Esophagus muscularis mucosa (tissue), 4 donors: Measurements from ENCODE around the gene XCL2. TPM values are rescaled to one million over a fixed set of nuclear protein-coding genes. Genes with fewer than 3 reads are reported as not detected.

Source experiments
- DNase-seq: peaks from one replicate; pipeline ENCODE4 v3.0.0-alpha.2; 2017; ENCODE audit errors: extremely low spot score
- H3K27ac ChIP-seq, 4 donors: fragments of 200-600 bp; sonication (generic); replicated peaks in 1 of 4; 1 replicate in 3 of 4; 2 replicates in 1 of 4; pipeline ENCODE4 v1.5.1; 2016 to 2019; ENCODE audit warnings: mild to moderate bottlenecking in 1 of 4
- H3K27me3 ChIP-seq, 4 donors: fragments of 200-600 bp; sonication (generic); one replicate each; pipeline versions ENCODE4 v1.5.1 to v1.6.0; 2016 to 2019
- H3K36me3 ChIP-seq, 4 donors: fragments of 200-600 bp; sonication (generic); one replicate each; pipeline ENCODE4 v1.5.1; 2016 to 2019
- H3K4me1 ChIP-seq, 4 donors: fragments of 200-600 bp; sonication (generic); one replicate each; pipeline ENCODE4 v1.5.1; 2016 to 2019
- H3K4me3 ChIP-seq, 4 donors: fragments of 200-600 bp; sonication (generic); 1 replicate in 2 of 4; 2 replicates in 2 of 4; pipeline ENCODE4 v1.5.1; 2016 to 2019; ENCODE audit warnings: mild to moderate bottlenecking in 4 of 4, moderate library complexity in 1 of 4
- H3K9me3 ChIP-seq, 4 donors: fragments of 200-600 bp; sonication (generic); 1 replicate in 3 of 4; 2 replicates in 1 of 4; pipeline ENCODE4 v1.5.1; 2016 to 2019
- CTCF ChIP-seq, 3 experiments: fragments of 200-600 bp in 2 of 3; fragments of 450-650 bp in 1 of 3; sonication (generic) in 2 of 3; IDR thresholded peaks; one replicate each; pipeline ENCODE4 v1.5.1; 2017 to 2019; ENCODE audit warnings: antibody characterized with exemption in 3 of 3, mild to moderate bottlenecking in 2 of 3, moderate library complexity in 1 of 3
- EP300 ChIP-seq: sonication (generic); formaldehyde crosslinking; IDR thresholded peaks from one replicate; pipeline ENCODE4 v1.6.1; 2017; ENCODE audit warnings: antibody characterized with exemption
- POLR2A ChIP-seq: fragments of 450-650 bp; IDR thresholded peaks from one replicate; pipeline ENCODE4 v1.6.1; 2017; ENCODE audit warnings: antibody characterized with exemption, moderate library complexity, mild to moderate bottlenecking, low read depth
- POLR2AphosphoS5 ChIP-seq, 2 donors: sonication (generic); formaldehyde crosslinking; IDR thresholded peaks; one replicate each; pipeline ENCODE4 v1.6.1; 2017; ENCODE audit warnings: antibody characterized with exemption in 2 of 2
- WGBS: methylation state at CpG from one replicate; pipeline ENCODE4 v1.1.5; 2018; 5-methylcytosine and 5-hydroxymethylcytosine counted together
- intact Hi-C: fragments of 100-400 bp; cut with DNase I; formaldehyde crosslinking; loops from one replicate; pipeline ENCODE4 v1.15.1; 2023
- total RNA-seq, 4 donors: library from RNA; depleted of rRNA; stranded (reverse); fragments of >200 nt; gene quantifications; one replicate each; pipeline versions ENCODE4 v1.1.0 to v1.2.1, GENCODE V29; 2016

Gene XCL2
- total RNA-seq, 4 donors from 2014 or later, result not detected

- no peak for DNase-seq
- Histone ChIP-seq H3K4me3 (no peak overlapping the region), H3K36me3 (no peaks in the 10 kb centered on the region), H3K27ac (no peak overlapping the region), H3K27me3 (no peaks in the 10 kb centered on the region), H3K9me3 (no peaks in the 10 kb centered on the region), H3K4me1 (peaks cover 0 to 62% (median 53%) of the 10 kb centered on the region in 4 donors)
- WGBS, result 100% methylated on average over 1 of the region's 1 CpG
- intact Hi-C loops, result no loop called here
- TF ChIP-seq EP300, result no peak
- TF ChIP-seq CTCF (IDR thresholded peaks at IDR 0.05), result no peak
- TF ChIP-seq POLR2A, result no peak
- no peak for TF ChIP-seq POLR2AphosphoS5 (IDR thresholded peaks at IDR 0.05)
Observed at GRCh38 chr1:168509210-168509609, 34.6 kb downstream of the XCL2 start.

- Histone ChIP-seq H3K36me3 (no peaks in the 10 kb centered on the region), H3K4me1 (peaks cover 0 to 49% (median 42%) of the 10 kb centered on the region in 4 donors), H3K9me3 (no peaks in the 10 kb centered on the region), H3K27me3 (no peaks in the 10 kb centered on the region), H3K27ac (peak overlapping the region; percentile 3 to 28 (median 12)), H3K4me3 (no peak overlapping the region)
- no peak for TF ChIP-seq EP300
- no peak for TF ChIP-seq POLR2AphosphoS5 (IDR thresholded peaks at IDR 0.05)
- no peak for TF ChIP-seq POLR2A
- TF ChIP-seq CTCF (IDR thresholded peaks at IDR 0.05), result no peak
- DNase-seq, result no peak
- WGBS, result 98% methylated on average over 4 of the region's 4 CpGs
- intact Hi-C loops, result no loop called here
Observed at GRCh38 chr1:168507828-168508227, 36.0 kb downstream of the XCL2 start.

GRCh38 chr1:168507231-168507630 lies 36.6 kb downstream of the XCL2 start:
- WGBS, result 38% methylated on average over 2 of the region's 3 CpGs
- no peaks in the 10 kb centered on the region for H3K36me3 ChIP-seq
- no peak for DNase-seq
- H3K27me3 ChIP-seq, result no peaks in the 10 kb centered on the region
- no peak overlapping the region for H3K4me3 ChIP-seq
- peaks cover 0 to 51% (median 41%) of the 10 kb centered on the region in 4 donors for H3K4me1 ChIP-seq
- peak overlapping the region; percentile 3 to 28 (median 12) for H3K27ac ChIP-seq
- TF ChIP-seq POLR2A, result no peak
- TF ChIP-seq EP300, result no peak
- TF ChIP-seq CTCF (IDR thresholded peaks at IDR 0.05), result no peak
- TF ChIP-seq POLR2AphosphoS5 (IDR thresholded peaks at IDR 0.05), result no peak
- intact Hi-C loops, result no loop called here
- no peaks in the 10 kb centered on the region for H3K9me3 ChIP-seq

- Histone ChIP-seq H3K9me3 (no peaks in the 10 kb centered on the region), H3K36me3 (no peaks in the 10 kb centered on the region), H3K4me3 (no peak overlapping the region), H3K4me1 (peaks cover 0 to 51% (median 43%) of the 10 kb centered on the region in 4 donors), H3K27me3 (no peaks in the 10 kb centered on the region), H3K27ac (peak overlapping the region in 2 of 4 donors; percentile 16 to 18)
- TF ChIP-seq EP300, result no peak
- no peak for TF ChIP-seq POLR2AphosphoS5 (IDR thresholded peaks at IDR 0.05)
- no peak for TF ChIP-seq POLR2A
- no peak for TF ChIP-seq CTCF (IDR thresholded peaks at IDR 0.05)
- no peak for DNase-seq
- 72% methylated on average over 6 of the region's 6 CpGs for WGBS
- intact Hi-C loops, result no loop called here
Observed at GRCh38 chr1:168506204-168506819, 37.5 kb downstream of the XCL2 start.

- no peak for DNase-seq
- Histone ChIP-seq H3K27ac (no peak overlapping the region), H3K27me3 (no peaks in the 10 kb centered on the region), H3K36me3 (no peaks in the 10 kb centered on the region), H3K4me3 (no peak overlapping the region), H3K9me3 (no peaks in the 10 kb centered on the region), H3K4me1 (peaks cover 0 to 57% (median 45%) of the 10 kb centered on the region in 4 donors)
- WGBS, result 100% methylated on average over 1 of the region's 1 CpG
- no peak for TF ChIP-seq CTCF (IDR thresholded peaks at IDR 0.05)
- no peak for TF ChIP-seq EP300
- TF ChIP-seq POLR2AphosphoS5 (IDR thresholded peaks at IDR 0.05), result no peak
- TF ChIP-seq POLR2A, result no peak
- intact Hi-C loops, result no loop called here
Observed at GRCh38 chr1:168505006-168505405, 38.8 kb downstream of the XCL2 start.
